D721Med (cell line): ENCODE data around the gene CFAP77.

ENCODE experiments used
- DNase-seq: peaks from one replicate; pipeline ENCODE4 v3.0.0; 2011; ENCODE audit warnings: low spot score; ENCODE audit not compliant: insufficient read length
- FAIRE-seq: peaks from 2 replicates; lab custom pipeline; 2011; peaks lifted over from hg19 to GRCh38; lab: Jason Lieb, UNC
- TF ChIP-seq, protein P1 (sequence below): IDR thresholded peaks from 2 replicates; pipeline ENCODE4 v1.5.1; 2012; ENCODE audit warnings: mild to moderate bottlenecking, control low read depth; ENCODE audit not compliant: insufficient read depth; ENCODE audit errors: missing control alignments

CFAP77 gene

DNA sequence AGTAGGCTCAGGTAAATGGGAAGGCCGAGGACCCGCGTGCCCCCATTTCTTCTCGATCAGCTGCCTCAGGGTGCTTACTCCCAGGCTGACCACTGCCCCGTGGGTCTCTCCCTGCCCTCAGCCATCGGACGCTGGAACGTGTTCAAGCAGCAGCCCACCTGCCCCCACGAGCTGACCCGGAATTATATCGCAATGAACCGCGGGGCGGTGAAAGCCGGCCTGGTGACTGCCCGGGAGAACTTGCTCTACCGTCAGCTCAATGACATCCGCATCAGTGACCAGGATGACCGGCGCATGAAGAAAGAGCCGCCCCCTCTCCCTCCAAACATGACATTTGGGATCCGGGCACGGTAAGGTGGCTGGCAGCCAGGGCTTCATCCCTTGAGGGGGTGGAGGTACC is 89.2 kb downstream of the CFAP77 start:
- no peak for FAIRE-seq
- no peak for DNase-seq
- TF ChIP-seq, protein P1, sequence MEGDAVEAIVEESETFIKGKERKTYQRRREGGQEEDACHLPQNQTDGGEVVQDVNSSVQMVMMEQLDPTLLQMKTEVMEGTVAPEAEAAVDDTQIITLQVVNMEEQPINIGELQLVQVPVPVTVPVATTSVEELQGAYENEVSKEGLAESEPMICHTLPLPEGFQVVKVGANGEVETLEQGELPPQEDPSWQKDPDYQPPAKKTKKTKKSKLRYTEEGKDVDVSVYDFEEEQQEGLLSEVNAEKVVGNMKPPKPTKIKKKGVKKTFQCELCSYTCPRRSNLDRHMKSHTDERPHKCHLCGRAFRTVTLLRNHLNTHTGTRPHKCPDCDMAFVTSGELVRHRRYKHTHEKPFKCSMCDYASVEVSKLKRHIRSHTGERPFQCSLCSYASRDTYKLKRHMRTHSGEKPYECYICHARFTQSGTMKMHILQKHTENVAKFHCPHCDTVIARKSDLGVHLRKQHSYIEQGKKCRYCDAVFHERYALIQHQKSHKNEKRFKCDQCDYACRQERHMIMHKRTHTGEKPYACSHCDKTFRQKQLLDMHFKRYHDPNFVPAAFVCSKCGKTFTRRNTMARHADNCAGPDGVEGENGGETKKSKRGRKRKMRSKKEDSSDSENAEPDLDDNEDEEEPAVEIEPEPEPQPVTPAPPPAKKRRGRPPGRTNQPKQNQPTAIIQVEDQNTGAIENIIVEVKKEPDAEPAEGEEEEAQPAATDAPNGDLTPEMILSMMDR, result no peak

DNA sequence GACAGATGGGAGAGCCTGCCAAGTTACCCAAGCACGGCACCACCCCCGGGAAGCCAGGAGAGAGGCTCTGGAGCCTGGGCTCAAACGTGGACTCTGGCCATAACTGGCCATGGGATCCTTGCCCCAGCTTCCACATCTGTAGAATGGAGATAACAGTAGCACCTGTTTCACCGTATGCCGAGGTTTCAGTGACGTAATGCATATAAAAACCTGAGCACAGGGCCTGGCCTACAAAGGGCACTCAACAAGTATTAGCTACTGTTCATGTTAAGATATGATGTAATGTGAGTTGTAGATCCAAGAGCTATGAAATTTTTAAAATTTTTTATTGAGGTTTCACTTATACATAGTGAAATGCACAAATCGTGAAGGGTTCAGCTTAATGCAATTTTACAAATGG is 90.2 kb downstream of the CFAP77 start:
- DNase-seq, result no peak
- no peak for FAIRE-seq
- TF ChIP-seq, protein P1, result no peak

DNA sequence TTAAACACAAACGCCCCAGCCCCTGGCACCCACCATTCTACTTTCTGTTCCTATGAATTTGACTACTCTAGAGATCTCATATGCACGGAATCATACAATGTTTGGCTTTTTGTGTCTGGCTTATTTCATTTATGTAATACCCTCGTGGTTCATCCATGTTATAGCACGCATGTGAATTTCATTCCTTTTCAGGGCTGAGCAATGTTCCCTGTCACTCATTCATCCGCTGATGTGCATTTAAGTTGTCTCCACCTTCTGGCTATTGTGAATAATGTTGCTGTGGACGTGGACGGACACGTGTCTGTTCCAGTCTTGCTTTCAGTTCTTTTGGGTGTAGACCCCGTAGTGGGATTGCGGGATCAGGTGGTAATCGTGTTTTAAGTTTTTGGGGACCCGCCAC is 92.5 kb downstream of the CFAP77 start:
- no peak for FAIRE-seq
- DNase-seq, result no peak
- TF ChIP-seq, protein P1, result no peak

DNA sequence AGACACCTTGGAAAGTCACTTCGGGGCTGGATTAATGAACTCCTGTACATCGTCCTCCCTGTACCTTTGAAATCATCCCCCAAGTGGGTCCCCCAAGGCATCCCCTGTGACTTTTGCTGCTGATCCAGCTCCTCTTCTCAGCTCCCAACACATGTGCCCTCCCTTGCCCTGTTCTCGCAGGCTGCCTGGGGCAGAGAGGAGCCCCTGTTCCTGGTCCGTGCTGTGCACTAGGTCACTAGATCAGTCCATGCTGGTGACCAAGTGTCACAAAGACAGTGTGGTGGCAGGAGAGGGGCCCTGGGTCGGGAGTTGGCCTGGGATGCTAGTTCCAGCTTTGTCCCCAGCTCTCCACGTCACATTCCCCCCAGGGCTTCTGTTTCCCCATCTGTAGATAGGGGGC is 93.1 kb downstream of the CFAP77 start:
- DNase-seq (no peak), FAIRE-seq (no peak)
- TF ChIP-seq, protein P1, result no peak

DNA sequence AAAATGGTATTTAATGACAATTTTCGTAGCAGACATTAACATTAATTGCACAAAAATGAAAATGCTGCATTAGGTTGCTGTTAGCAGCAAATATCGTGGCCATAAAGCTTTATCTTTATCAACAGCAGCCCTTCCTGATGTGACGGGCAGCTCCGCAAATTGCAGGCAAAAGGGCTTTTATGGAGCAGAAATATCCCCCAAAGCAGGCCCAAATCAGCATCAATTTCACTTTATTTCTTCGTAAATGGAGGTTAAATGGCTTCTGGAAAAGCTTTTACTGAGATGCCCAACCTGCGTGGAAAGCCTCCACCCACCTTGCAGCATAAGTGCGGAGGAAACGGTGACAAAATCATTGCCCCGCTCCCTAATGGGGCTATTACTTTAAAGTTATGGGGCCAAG is 94.5 kb downstream of the CFAP77 start:
- no peak for DNase-seq
- TF ChIP-seq, protein P1, result no peak
- no peak for FAIRE-seq

DNA sequence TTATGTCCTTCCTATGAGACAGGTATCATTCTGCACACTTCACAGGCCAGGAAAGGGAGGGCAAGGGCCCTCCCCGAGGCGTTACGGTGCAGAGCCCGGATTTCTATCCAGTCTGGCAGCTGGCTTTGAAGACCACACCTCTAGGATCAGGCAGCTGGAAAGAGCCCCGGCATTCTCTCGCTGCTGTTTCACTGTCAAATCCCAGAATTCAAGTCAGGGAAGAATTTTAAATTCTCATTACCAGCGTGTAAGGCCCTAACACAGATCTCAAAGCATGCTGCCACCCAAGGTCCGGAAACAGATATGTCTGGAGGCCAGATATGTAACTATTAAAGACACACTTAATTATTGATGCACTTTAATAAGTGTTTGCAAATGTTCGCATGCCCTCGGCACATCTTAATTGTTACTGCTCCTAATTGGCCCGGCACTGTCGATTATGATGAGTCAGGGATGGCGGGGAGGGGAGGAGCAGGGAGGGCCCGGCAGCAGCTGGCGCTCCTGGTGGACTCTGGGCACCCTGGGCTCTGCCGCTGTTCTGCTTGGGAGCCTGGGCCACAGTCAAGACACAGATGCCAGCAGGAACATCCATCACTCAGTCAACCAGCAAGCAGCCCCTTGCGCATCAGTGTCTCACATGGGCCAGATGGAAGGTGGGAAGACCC is 96.1 kb downstream of the CFAP77 start:
- no peak for DNase-seq
- FAIRE-seq, result no peak
- TF ChIP-seq, protein P1, result no peak

DNA sequence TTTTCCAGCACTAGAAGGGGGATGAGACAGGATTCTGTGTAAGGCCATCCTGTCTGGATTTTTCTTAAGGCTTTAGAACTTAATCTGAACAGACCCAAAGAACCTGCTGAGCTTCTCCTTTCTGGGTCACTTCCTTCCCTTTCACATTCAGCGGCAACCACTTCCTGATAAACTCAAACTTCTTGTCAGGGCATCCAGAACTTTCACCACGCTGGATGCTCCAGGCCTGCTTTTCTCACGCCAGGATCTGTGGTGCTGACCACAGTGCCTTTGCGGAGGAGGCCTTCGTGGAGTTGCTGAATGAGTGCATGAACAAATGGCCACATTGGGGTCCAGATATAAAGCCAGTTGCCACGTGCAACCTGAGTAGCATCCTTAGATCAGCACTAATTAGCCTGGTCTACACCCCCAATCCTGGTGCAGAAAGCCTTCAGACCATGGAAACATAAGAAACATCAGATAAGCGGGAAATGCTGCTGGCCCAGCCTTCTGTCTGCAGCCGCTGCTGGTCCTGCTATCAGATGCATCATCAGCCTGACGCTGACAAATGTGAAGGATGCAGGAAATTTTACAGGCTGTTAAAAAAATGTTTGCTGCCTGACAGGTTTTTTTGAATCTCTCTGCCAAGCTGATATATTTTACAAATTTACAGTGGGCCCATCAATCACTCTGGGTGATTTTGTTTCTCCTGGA is 97.1 kb downstream of the CFAP77 start:
- TF ChIP-seq, protein P1, result no peak
- FAIRE-seq (no peak), DNase-seq (no peak)
